Smooth muscle cell (in vitro differentiated cells): ENCODE results near the gene CFAP251. TPM values are rescaled to one million over a fixed set of nuclear protein-coding genes. Genes with fewer than 3 reads are reported as not detected.
A peak's percentile ranks its signal among the peaks of the same experiment; 100 is the strongest.

Experiments
- DNase-seq: peaks from one replicate; lab custom pipeline; 2025; ENCODE audit not compliant: unreplicated experiment; lab: John Stamatoyannopoulos, UW
- H2AFZ ChIP-seq: fragments of 200-600 bp; sonication (generic); 2 replicates; pipeline ENCODE4 v1.6.0; 2016; ENCODE audit warnings: antibody characterized with exemption, low read depth, mild to moderate bottlenecking
- H3F3A ChIP-seq: fragments of 200-600 bp; sonication (generic); 2 replicates; pipeline ENCODE4 v1.6.0; 2017; ENCODE audit warnings: antibody characterized with exemption, low read depth
- H3K27ac ChIP-seq: fragments of 200-600 bp; sonication (generic); 2 replicates; pipeline ENCODE4 v1.5.1; 2016; ENCODE audit warnings: low read depth, mild to moderate bottlenecking
- H3K27me3 ChIP-seq: fragments of 200-600 bp; sonication (generic); 2 replicates; pipeline ENCODE4 v1.6.1; 2016; ENCODE audit warnings: low read depth, mild to moderate bottlenecking
- H3K36me3 ChIP-seq: fragments of 200-600 bp; sonication (generic); 2 replicates; pipeline ENCODE4 v1.5.1; 2016; ENCODE audit warnings: low read depth
- H3K4me1 ChIP-seq: fragments of 200-600 bp; sonication (generic); 2 replicates; pipeline ENCODE4 v1.5.1; 2016; ENCODE audit warnings: low read depth
- H3K4me2 ChIP-seq: fragments of 200-600 bp; sonication (generic); 2 replicates; pipeline ENCODE4 v1.6.0; 2016; ENCODE audit warnings: mild to moderate bottlenecking
- H3K4me3 ChIP-seq: fragments of 200-600 bp; sonication (generic); 2 replicates; pipeline ENCODE4 v1.5.1; 2016; ENCODE audit warnings: mild to moderate bottlenecking
- H3K79me2 ChIP-seq: fragments of 200-600 bp; sonication (generic); 2 replicates; pipeline ENCODE4 v1.6.0; 2016; ENCODE audit warnings: low read depth, mild to moderate bottlenecking
- H3K9ac ChIP-seq: fragments of 200-600 bp; sonication (generic); 2 replicates; pipeline ENCODE4 v1.6.0; 2016; ENCODE audit warnings: low read depth
- H3K9me3 ChIP-seq: fragments of 200-600 bp; sonication (generic); replicated peaks from 2 replicates; pipeline ENCODE4 v1.5.1; 2016; ENCODE audit warnings: low read depth
- H4K20me1 ChIP-seq: fragments of 200-600 bp; sonication (generic); 2 replicates; pipeline ENCODE4 v1.6.0; 2016; ENCODE audit warnings: low read depth
- WGBS: methylation state at CpG from one replicate; pipeline ENCODE4 v1.1.7; 2016; ENCODE audit warnings: low lambda C conversion rate; 5-methylcytosine and 5-hydroxymethylcytosine counted together
- polyA plus RNA-seq: library from polyadenylated mRNA; unstranded; fragments of >200 nt; fragmentation: Nextera tagmentation; extraction: Ambion mirVana; gene quantifications from 2 replicates; pipeline ENCODE4 v1.2.1, GENCODE V29; 2016
- total RNA-seq: library from RNA; depleted of rRNA; stranded (reverse); fragments of >200 nt; gene quantifications from 2 replicates; pipeline ENCODE4 v1.2.3, GENCODE V29; 2014
- TF ChIP-seq, protein P1 (sequence below): fragments of 200-600 bp; sonication (generic); IDR thresholded peaks from 2 replicates; pipeline ENCODE4 v1.5.1; 2017; ENCODE audit warnings: borderline replicate concordance, mild to moderate bottlenecking, antibody characterized with exemption; ENCODE audit not compliant: insufficient read depth, poor library complexity, severe bottlenecking

Gene CFAP251
- total and polyA plus RNA-seq, 2 experiments from 2014 or later: 1.2 to 5.0 TPM

DNA sequence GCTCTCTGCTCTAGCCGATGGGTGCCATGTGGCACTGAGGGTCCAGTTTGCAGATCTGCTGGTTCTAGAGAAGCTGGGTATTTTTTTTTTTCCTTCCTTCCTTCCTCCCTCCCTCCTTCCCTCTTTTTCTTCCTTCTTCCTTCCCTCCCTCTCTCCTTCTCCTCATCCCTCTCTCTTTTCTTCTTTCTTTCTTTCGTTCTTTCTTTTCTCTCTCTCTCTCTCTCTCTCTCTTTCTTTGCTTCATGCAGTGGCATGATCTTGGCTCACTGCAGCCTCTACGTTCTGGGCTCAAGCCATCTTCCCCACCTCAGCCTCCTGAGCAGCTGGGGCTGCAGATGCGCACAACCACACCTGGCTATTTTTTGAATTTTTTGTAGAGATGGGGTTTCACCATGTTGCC is 100.5 kb downstream of the CFAP251 start:
- no peak for DNase-seq
- TF ChIP-seq, protein P1, sequence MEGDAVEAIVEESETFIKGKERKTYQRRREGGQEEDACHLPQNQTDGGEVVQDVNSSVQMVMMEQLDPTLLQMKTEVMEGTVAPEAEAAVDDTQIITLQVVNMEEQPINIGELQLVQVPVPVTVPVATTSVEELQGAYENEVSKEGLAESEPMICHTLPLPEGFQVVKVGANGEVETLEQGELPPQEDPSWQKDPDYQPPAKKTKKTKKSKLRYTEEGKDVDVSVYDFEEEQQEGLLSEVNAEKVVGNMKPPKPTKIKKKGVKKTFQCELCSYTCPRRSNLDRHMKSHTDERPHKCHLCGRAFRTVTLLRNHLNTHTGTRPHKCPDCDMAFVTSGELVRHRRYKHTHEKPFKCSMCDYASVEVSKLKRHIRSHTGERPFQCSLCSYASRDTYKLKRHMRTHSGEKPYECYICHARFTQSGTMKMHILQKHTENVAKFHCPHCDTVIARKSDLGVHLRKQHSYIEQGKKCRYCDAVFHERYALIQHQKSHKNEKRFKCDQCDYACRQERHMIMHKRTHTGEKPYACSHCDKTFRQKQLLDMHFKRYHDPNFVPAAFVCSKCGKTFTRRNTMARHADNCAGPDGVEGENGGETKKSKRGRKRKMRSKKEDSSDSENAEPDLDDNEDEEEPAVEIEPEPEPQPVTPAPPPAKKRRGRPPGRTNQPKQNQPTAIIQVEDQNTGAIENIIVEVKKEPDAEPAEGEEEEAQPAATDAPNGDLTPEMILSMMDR: no peak
- Histone ChIP-seq H3K27me3 (peaks cover 12% of the 10 kb centered on the region), H3K4me2 (no peak overlapping the region), H2AFZ (no peak overlapping the region), H3K79me2 (no peaks in the 10 kb centered on the region), H3K4me3 (no peak overlapping the region), H3K9me3 (no peaks in the 10 kb centered on the region), H3F3A (peaks cover 5% of the 10 kb centered on the region), H3K27ac (no peak overlapping the region), H3K9ac (no peak overlapping the region), H3K36me3 (no peaks in the 10 kb centered on the region), H3K4me1 (peaks cover 9% of the 10 kb centered on the region), H4K20me1 (no peaks in the 10 kb centered on the region)
- 91% methylated on average over 4 of the region's 4 CpGs for WGBS

- peak overlapping the region; percentile 71 for H3K4me3 ChIP-seq
- peak overlapping the region; percentile 82 for H2AFZ ChIP-seq
- 65% methylated on average over 16 of the region's 16 CpGs for WGBS
- H3K36me3 ChIP-seq: no peaks in the 10 kb centered on the region
- no peaks in the 10 kb centered on the region for H4K20me1 ChIP-seq
- no peak overlapping the region for H3K9ac ChIP-seq
- TF ChIP-seq, protein P1: no peak
- no peaks in the 10 kb centered on the region for H3K9me3 ChIP-seq
- peaks cover 12% of the 10 kb centered on the region for H3K27me3 ChIP-seq
- peaks cover 9% of the 10 kb centered on the region for H3K4me1 ChIP-seq
- peak overlapping the region; percentile 98 for H3K4me2 ChIP-seq
- peaks cover 8% of the 10 kb centered on the region for H3F3A ChIP-seq
- no peaks in the 10 kb centered on the region for H3K79me2 ChIP-seq
- no peak overlapping the region for H3K27ac ChIP-seq
- DNase-seq: no peak
Measured at GRCh38 chr12:122020795-122021192, 102.4 kb downstream of the CFAP251 start.

GRCh38 chr12:122021193-122021821 is 102.9 kb downstream of the CFAP251 start:
- peaks cover 8% of the 10 kb centered on the region for H3F3A ChIP-seq
- peak overlapping the region; percentile 71 for H3K4me3 ChIP-seq
- DNase-seq: no peak
- no peaks in the 10 kb centered on the region for H3K9me3 ChIP-seq
- no peak overlapping the region for H3K9ac ChIP-seq
- H3K79me2 ChIP-seq: no peaks in the 10 kb centered on the region
- H3K36me3 ChIP-seq: no peaks in the 10 kb centered on the region
- peak overlapping the region; percentile 98 for H3K4me2 ChIP-seq
- no peak overlapping the region for H3K27ac ChIP-seq
- H4K20me1 ChIP-seq: peaks cover under 1% of the 10 kb centered on the region
- H3K27me3 ChIP-seq: peaks cover 12% of the 10 kb centered on the region
- H2AFZ ChIP-seq: peak overlapping the region; percentile 82
- WGBS: 11% methylated on average over 15 of the region's 57 CpGs
- TF ChIP-seq, protein P1: no peak
- peaks cover 9% of the 10 kb centered on the region for H3K4me1 ChIP-seq

GRCh38 chr12:122021822-122022392 is 103.5 kb downstream of the CFAP251 start, which contains the start of gene BCL7A:
BCL7A (plus strand) TSS chr12:122021884; CDS start chr12:122022092, 208 bp downstream.
- peak within 1 kb of the TSS; percentile 86 for H2AFZ ChIP-seq
- H3K4me2 ChIP-seq: peak within 1 kb of the TSS; percentile 98
- H3F3A ChIP-seq: peaks cover 8% of the 10 kb centered on the region
- H3K36me3 ChIP-seq: no peaks in the 10 kb centered on the region
- no peak within 1 kb of the TSS for H3K27ac ChIP-seq
- peak within 1 kb of the TSS; percentile 71 for H3K4me3 ChIP-seq
- H3K27me3 ChIP-seq: peaks cover 12% of the 10 kb centered on the region
- peaks cover 9% of the 10 kb centered on the region for H3K4me1 ChIP-seq
- DNase-seq: peak; percentile 38
- no peak within 1 kb of the TSS for H3K9ac ChIP-seq
- no peaks in the 10 kb centered on the region for H3K79me2 ChIP-seq
- TF ChIP-seq, protein P1: no peak
- WGBS: under 1% methylated on average over 21 of the region's 83 CpGs
- H4K20me1 ChIP-seq: peaks cover 3% of the 10 kb centered on the region
- no peaks in the 10 kb centered on the region for H3K9me3 ChIP-seq
